Measurements from ENCODE around the gene COL4A4.

The COL4A4 gene

DNA sequence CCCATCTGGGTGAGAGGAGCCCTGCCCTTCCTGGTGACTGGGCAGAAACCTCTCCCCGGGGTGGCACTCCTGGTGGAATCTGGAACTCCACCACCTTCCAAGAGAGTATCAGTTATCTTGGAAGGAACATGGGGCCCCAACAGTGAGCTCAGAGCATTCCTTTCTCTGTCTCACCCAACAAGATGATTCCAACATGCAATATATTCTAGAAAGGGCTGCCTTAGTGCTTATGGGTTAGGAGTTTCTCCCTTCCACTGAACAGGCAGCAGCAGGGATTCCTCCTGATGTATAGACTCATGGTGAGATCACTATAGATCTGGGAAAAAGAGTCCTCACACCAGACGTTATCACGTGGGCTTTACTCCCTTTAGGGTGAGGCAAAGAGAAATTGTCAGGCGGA lies 147.1 kb downstream of the COL4A4 start:
- no peaks in the 10 kb centered on the region for H3K36me3 ChIP-seq (ENCODE audit: control insufficient read depth in 2 of 2, insufficient read depth in 2 of 2, low read length in 2 of 2)
- no peaks in the 10 kb centered on the region for H3K4me1 ChIP-seq (ENCODE audit: control insufficient read depth in 2 of 2, insufficient read depth in 2 of 2, low read length in 2 of 2)
- no peak overlapping the region for H3K27ac ChIP-seq (ENCODE audit: low read depth in 2 of 2, low read length in 2 of 2)
- no peak overlapping the region for H3K9ac ChIP-seq (ENCODE audit: low read depth in 1 of 2, low read length in 2 of 2)
- no peaks in the 10 kb centered on the region for H3K9me3 ChIP-seq (ENCODE audit: control insufficient read depth in 2 of 2, low read length in 2 of 2)
- no peak overlapping the region for H3K4me3 ChIP-seq (ENCODE audit: low read length in 2 of 2)
- H3K27me3 ChIP-seq (ENCODE audit: control insufficient read depth in 2 of 2, insufficient read depth in 2 of 2, low read length in 2 of 2): no peaks in the 10 kb centered on the region

DNA sequence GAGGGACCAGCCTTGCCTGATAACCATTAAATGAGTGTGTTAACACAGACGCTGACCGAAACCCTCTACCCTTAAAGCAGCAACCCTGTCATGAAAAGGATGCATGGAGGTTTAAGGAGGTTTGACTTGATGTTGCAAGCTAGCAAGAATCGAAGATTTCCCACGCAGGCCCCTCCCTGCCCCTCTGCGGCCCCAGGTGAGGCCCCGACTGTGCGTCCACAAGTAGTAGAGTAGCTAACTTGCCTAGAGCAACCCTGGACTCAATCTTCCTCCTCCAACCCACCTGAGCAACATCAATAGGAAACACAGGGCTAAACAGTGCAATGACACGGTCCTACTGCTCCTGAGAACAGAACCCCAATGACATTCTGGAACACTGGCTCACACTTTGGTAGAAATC lies 150.1 kb downstream of the COL4A4 start:
- Histone ChIP-seq H3K27me3 (ENCODE audit: control insufficient read depth in 2 of 2, insufficient read depth in 2 of 2, low read length in 2 of 2) (no peaks in the 10 kb centered on the region), H3K4me1 (ENCODE audit: control insufficient read depth in 2 of 2, insufficient read depth in 2 of 2, low read length in 2 of 2) (no peaks in the 10 kb centered on the region), H3K36me3 (ENCODE audit: control insufficient read depth in 2 of 2, insufficient read depth in 2 of 2, low read length in 2 of 2) (no peaks in the 10 kb centered on the region), H3K27ac (ENCODE audit: low read depth in 2 of 2, low read length in 2 of 2) (no peak overlapping the region), H3K9me3 (ENCODE audit: control insufficient read depth in 2 of 2, low read length in 2 of 2) (no peaks in the 10 kb centered on the region), H3K9ac (ENCODE audit: low read depth in 1 of 2, low read length in 2 of 2) (no peak overlapping the region), H3K4me3 (ENCODE audit: low read length in 2 of 2) (no peak overlapping the region)

DNA sequence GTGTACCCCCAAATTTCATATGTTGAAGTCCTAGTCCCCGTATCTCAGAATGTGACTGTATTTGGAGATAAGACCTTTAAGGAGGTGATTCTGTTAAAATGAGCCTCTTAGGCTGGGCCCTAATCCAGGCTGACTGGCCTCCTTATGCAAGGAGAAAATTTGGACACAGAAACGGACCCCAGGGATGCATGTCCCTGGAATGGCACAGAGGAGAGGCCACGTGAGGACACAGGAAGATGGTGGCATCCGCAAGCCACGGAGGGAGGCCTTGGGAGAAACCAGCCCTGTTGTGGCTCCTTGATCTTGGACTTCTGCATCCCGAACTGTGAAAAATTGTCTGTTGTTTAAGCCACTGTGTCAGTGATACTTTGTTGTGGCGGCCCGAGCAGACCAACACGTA lies 150.7 kb downstream of the COL4A4 start:
- Histone ChIP-seq H3K4me1 (ENCODE audit: control insufficient read depth in 2 of 2, insufficient read depth in 2 of 2, low read length in 2 of 2) (no peaks in the 10 kb centered on the region), H3K9me3 (ENCODE audit: control insufficient read depth in 2 of 2, low read length in 2 of 2) (no peaks in the 10 kb centered on the region), H3K27ac (ENCODE audit: low read depth in 2 of 2, low read length in 2 of 2) (no peak overlapping the region), H3K4me3 (ENCODE audit: low read length in 2 of 2) (no peak overlapping the region), H3K27me3 (ENCODE audit: control insufficient read depth in 2 of 2, insufficient read depth in 2 of 2, low read length in 2 of 2) (no peaks in the 10 kb centered on the region), H3K9ac (ENCODE audit: low read depth in 1 of 2, low read length in 2 of 2) (no peak overlapping the region), H3K36me3 (ENCODE audit: control insufficient read depth in 2 of 2, insufficient read depth in 2 of 2, low read length in 2 of 2) (no peaks in the 10 kb centered on the region)

DNA sequence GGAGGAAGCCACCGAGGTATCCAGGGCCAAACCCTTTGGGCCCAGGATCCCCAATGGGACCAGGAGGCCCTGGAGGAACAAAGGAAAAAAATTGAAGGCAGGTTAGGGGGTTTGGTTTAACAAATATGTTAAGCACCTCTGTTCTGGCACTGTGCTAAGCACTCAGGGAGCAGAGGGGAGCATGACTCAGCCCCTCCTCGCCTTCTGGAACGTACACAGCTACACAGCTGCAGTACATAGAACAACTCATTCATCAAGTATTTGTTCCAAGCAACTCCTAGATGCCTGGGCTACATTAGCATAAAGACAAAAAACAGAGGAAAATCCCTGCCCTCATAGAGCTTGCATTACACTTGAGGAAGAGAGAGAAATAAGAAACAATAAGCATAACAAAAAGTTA lies 153.6 kb downstream of the COL4A4 start:
- no peak overlapping the region for H3K9ac ChIP-seq (ENCODE audit: low read depth in 1 of 2, low read length in 2 of 2)
- no peaks in the 10 kb centered on the region for H3K27me3 ChIP-seq (ENCODE audit: control insufficient read depth in 2 of 2, insufficient read depth in 2 of 2, low read length in 2 of 2)
- H3K4me3 ChIP-seq (ENCODE audit: low read length in 2 of 2): no peak overlapping the region
- H3K4me1 ChIP-seq (ENCODE audit: control insufficient read depth in 2 of 2, insufficient read depth in 2 of 2, low read length in 2 of 2): no peaks in the 10 kb centered on the region
- H3K27ac ChIP-seq (ENCODE audit: low read depth in 2 of 2, low read length in 2 of 2): no peak overlapping the region
- H3K9me3 ChIP-seq (ENCODE audit: control insufficient read depth in 2 of 2, low read length in 2 of 2): no peaks in the 10 kb centered on the region
- H3K36me3 ChIP-seq (ENCODE audit: control insufficient read depth in 2 of 2, insufficient read depth in 2 of 2, low read length in 2 of 2): no peaks in the 10 kb centered on the region

DNA sequence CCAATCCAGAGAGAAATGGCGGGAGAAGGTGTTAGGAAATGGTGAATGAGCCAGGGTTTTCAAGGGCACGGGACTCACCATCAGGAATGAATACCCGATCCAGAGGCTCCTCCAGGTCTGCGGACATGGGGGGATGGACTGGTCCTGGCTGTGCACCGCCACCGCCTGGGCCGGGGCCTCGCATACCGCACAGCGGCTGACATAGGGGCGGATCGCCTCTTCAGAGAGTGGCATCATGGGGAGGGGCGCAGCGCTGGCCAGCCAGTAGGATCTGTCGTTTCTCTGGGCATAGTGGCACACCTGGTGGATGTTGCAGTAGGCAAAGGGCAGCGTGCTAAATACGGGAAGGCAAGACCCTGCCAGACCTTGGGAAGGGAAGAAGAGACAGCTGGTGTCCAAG lies 156.1 kb downstream of the COL4A4 start:
- no peaks in the 10 kb centered on the region for H3K9me3 ChIP-seq (ENCODE audit: control insufficient read depth in 2 of 2, low read length in 2 of 2)
- no peak overlapping the region for H3K27ac ChIP-seq (ENCODE audit: low read depth in 2 of 2, low read length in 2 of 2)
- H3K4me3 ChIP-seq (ENCODE audit: low read length in 2 of 2): no peak overlapping the region
- no peaks in the 10 kb centered on the region for H3K27me3 ChIP-seq (ENCODE audit: control insufficient read depth in 2 of 2, insufficient read depth in 2 of 2, low read length in 2 of 2)
- no peaks in the 10 kb centered on the region for H3K4me1 ChIP-seq (ENCODE audit: control insufficient read depth in 2 of 2, insufficient read depth in 2 of 2, low read length in 2 of 2)
- H3K36me3 ChIP-seq (ENCODE audit: control insufficient read depth in 2 of 2, insufficient read depth in 2 of 2, low read length in 2 of 2): no peaks in the 10 kb centered on the region
- H3K9ac ChIP-seq (ENCODE audit: low read depth in 1 of 2, low read length in 2 of 2): no peak overlapping the region

DNA sequence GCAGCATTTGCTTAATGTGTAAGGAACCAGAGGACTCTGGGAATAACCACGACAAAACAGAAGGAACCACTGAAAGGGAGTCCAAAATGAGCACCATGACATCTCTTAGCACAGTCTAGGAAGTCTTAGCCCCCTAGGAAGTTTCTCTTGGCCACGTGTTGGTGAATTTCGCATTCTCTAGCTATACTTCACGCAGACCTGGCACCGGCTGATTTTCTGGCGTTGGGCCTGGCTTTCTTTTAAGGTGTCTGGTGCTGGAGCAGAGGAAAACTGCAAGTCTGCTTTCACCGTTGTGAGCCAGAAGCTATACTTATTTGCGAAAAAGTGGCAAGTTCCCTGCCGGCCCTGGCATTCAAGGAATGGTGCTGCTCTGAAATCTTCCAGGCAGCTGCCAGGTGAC lies 156.9 kb downstream of the COL4A4 start:
- Histone ChIP-seq H3K4me1 (ENCODE audit: control insufficient read depth in 2 of 2, insufficient read depth in 2 of 2, low read length in 2 of 2) (no peaks in the 10 kb centered on the region), H3K9ac (ENCODE audit: low read depth in 1 of 2, low read length in 2 of 2) (no peak overlapping the region), H3K27ac (ENCODE audit: low read depth in 2 of 2, low read length in 2 of 2) (no peak overlapping the region), H3K9me3 (ENCODE audit: control insufficient read depth in 2 of 2, low read length in 2 of 2) (no peaks in the 10 kb centered on the region), H3K36me3 (ENCODE audit: control insufficient read depth in 2 of 2, insufficient read depth in 2 of 2, low read length in 2 of 2) (no peaks in the 10 kb centered on the region), H3K4me3 (ENCODE audit: low read length in 2 of 2) (no peak overlapping the region), H3K27me3 (ENCODE audit: control insufficient read depth in 2 of 2, insufficient read depth in 2 of 2, low read length in 2 of 2) (no peaks in the 10 kb centered on the region)

DNA sequence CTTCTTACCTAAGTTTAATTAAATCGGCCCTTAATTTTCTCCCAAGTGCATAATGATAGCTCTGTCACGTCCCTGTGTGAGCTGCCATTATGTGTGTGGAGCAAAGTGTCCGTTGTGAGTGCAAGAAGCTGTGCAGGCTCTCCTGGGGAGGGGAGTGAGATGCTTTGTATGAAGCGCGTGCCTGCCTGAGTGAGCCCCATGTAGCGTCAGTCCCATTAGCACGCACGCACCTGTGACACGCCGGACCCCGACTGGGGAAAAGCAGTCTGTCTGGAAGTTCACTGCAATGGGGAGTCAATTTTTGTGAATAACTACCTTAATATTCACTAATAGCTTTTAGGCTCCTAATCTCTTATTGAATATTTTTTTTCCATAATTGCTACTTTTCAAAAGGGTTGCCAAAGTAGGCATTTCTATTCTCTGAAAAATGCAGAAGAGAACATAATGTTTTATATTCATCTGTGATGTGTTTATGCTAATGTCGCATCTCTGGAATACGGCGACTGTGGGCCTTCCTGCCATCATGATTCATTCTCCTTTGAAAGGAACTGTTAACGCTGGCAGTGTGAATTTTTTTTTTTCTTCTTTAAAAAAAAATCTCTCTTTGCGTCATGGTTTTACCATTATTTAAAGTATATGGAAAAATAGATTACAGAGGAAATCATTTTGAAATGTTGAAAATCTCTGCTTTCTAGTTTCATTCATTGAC lies 157.7 kb downstream of the COL4A4 start:
- no peaks in the 10 kb centered on the region for H3K27me3 ChIP-seq (ENCODE audit: control insufficient read depth in 2 of 2, insufficient read depth in 2 of 2, low read length in 2 of 2)
- H3K9ac ChIP-seq (ENCODE audit: low read depth in 1 of 2, low read length in 2 of 2): no peak overlapping the region
- H3K36me3 ChIP-seq (ENCODE audit: control insufficient read depth in 2 of 2, insufficient read depth in 2 of 2, low read length in 2 of 2): no peaks in the 10 kb centered on the region
- no peak overlapping the region for H3K27ac ChIP-seq (ENCODE audit: low read depth in 2 of 2, low read length in 2 of 2)
- H3K9me3 ChIP-seq (ENCODE audit: control insufficient read depth in 2 of 2, low read length in 2 of 2): no peaks in the 10 kb centered on the region
- no peaks in the 10 kb centered on the region for H3K4me1 ChIP-seq (ENCODE audit: control insufficient read depth in 2 of 2, insufficient read depth in 2 of 2, low read length in 2 of 2)
- H3K4me3 ChIP-seq (ENCODE audit: low read length in 2 of 2): no peak overlapping the region

DNA sequence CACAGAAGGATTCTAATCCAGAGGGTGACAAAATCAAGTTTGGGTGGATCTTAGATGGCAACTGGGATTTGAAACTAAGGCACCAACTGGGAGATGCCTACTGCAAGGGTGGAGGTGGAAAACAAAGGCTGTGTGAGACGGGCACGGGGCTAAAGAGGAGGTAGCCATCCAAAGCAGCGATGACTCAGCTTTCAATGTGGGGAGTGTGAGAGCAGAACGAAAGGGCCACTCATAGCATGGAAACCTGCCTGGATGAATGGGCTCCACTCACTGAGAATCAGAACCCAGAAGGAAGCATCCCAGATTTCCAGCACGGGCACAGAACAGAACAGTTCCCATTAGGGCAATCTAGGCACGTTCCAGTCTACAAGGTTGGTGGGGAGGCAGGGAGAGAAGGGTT lies 159.5 kb downstream of the COL4A4 start:
- Histone ChIP-seq H3K27me3 (ENCODE audit: control insufficient read depth in 2 of 2, insufficient read depth in 2 of 2, low read length in 2 of 2) (no peaks in the 10 kb centered on the region), H3K4me3 (ENCODE audit: low read length in 2 of 2) (no peak overlapping the region), H3K36me3 (ENCODE audit: control insufficient read depth in 2 of 2, insufficient read depth in 2 of 2, low read length in 2 of 2) (no peaks in the 10 kb centered on the region), H3K4me1 (ENCODE audit: control insufficient read depth in 2 of 2, insufficient read depth in 2 of 2, low read length in 2 of 2) (no peaks in the 10 kb centered on the region), H3K9me3 (ENCODE audit: control insufficient read depth in 2 of 2, low read length in 2 of 2) (no peaks in the 10 kb centered on the region), H3K9ac (ENCODE audit: low read depth in 1 of 2, low read length in 2 of 2) (no peak overlapping the region), H3K27ac (ENCODE audit: low read depth in 2 of 2, low read length in 2 of 2) (no peak overlapping the region)

DNA sequence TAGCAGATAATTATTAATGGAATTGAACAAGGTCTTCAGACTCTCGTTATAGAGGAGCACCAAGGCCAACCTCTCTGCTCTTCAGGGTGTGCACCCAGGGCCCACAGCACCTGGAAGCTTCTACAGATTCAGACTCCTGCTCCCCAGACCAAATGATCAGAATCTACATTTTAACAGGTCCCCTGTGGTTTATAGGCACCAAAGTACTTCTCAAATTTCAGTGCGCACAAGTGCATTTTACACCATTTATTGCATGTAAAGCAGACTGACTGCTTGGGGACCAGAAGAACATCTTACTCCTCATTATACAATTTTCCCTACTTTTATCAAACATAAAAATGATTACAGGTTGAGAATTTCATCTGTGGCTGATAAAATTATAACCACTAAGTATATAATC lies 163.9 kb downstream of the COL4A4 start:
- no peaks in the 10 kb centered on the region for H3K27me3 ChIP-seq (ENCODE audit: control insufficient read depth in 2 of 2, insufficient read depth in 2 of 2, low read length in 2 of 2)
- peaks cover 2 to 9% of the 10 kb centered on the region in 2 donors for H3K36me3 ChIP-seq (ENCODE audit: control insufficient read depth in 2 of 2, insufficient read depth in 2 of 2, low read length in 2 of 2)
- no peak overlapping the region for H3K9ac ChIP-seq (ENCODE audit: low read depth in 1 of 2, low read length in 2 of 2)
- no peaks in the 10 kb centered on the region for H3K9me3 ChIP-seq (ENCODE audit: control insufficient read depth in 2 of 2, low read length in 2 of 2)
- no peak overlapping the region for H3K27ac ChIP-seq (ENCODE audit: low read depth in 2 of 2, low read length in 2 of 2)
- H3K4me3 ChIP-seq (ENCODE audit: low read length in 2 of 2): no peak overlapping the region
- no peaks in the 10 kb centered on the region for H3K4me1 ChIP-seq (ENCODE audit: control insufficient read depth in 2 of 2, insufficient read depth in 2 of 2, low read length in 2 of 2)

DNA sequence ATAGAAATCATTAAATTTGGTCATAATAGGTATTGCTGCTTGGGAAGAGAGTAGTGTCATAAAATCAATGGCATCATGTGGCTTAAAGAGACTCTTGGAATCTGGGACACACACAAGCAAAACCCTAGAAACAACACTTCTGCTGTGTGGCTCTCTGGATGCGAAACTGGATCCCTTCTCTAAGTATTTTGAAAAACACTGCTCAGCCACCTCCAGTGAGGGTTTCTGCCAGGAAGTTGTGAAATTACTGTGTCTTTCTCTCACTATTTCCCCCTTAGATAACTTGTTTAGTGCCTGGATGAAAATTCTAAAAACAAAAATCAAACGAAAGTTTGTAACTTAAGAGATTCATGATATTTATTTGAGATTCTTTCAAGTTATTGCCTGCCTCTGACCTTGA lies 164.3 kb downstream of the COL4A4 start:
- no peaks in the 10 kb centered on the region for H3K27me3 ChIP-seq (ENCODE audit: control insufficient read depth in 2 of 2, insufficient read depth in 2 of 2, low read length in 2 of 2)

DNA sequence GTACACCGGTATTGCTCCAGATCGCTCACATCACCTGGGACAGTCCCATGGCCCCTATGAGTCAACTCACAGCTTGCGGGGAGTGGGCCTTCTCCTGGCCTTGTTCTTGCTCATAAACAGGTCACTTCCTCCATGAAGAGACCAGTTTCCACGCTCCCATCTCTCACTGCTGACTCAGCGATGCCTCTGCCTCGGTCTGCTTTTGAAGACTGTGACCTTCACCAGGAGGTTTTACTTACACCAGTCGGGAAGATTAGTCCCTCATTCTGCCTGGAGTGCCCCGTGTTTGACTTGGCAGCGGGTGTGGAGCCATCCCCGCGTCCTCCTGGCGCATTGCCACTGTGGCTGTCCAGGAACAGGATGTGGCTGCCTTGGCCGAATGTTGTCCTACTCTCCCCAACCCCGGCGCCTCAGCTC lies 168.4 kb downstream of the COL4A4 start:
- no peak overlapping the region for H3K9ac ChIP-seq (ENCODE audit: low read depth in 1 of 2, low read length in 2 of 2)
- H3K27ac ChIP-seq (ENCODE audit: low read depth in 2 of 2, low read length in 2 of 2): no peak overlapping the region
- no peak overlapping the region for H3K4me3 ChIP-seq (ENCODE audit: low read length in 2 of 2)
- no peaks in the 10 kb centered on the region for H3K9me3 ChIP-seq (ENCODE audit: control insufficient read depth in 2 of 2, low read length in 2 of 2)
- no peaks in the 10 kb centered on the region for H3K27me3 ChIP-seq (ENCODE audit: control insufficient read depth in 2 of 2, insufficient read depth in 2 of 2, low read length in 2 of 2)
- no peaks in the 10 kb centered on the region for H3K4me1 ChIP-seq (ENCODE audit: control insufficient read depth in 2 of 2, insufficient read depth in 2 of 2, low read length in 2 of 2)
- H3K36me3 ChIP-seq (ENCODE audit: control insufficient read depth in 2 of 2, insufficient read depth in 2 of 2, low read length in 2 of 2): peaks cover 2 to 19% of the 10 kb centered on the region in 2 donors

More for the DNA sequence above, 164.3 kb downstream of the COL4A4 start:
- Histone ChIP-seq H3K9ac (ENCODE audit: low read depth in 1 of 2, low read length in 2 of 2) (no peak overlapping the region), H3K27ac (ENCODE audit: low read depth in 2 of 2, low read length in 2 of 2) (no peak overlapping the region), H3K4me3 (ENCODE audit: low read length in 2 of 2) (no peak overlapping the region), H3K4me1 (ENCODE audit: control insufficient read depth in 2 of 2, insufficient read depth in 2 of 2, low read length in 2 of 2) (no peaks in the 10 kb centered on the region), H3K36me3 (ENCODE audit: control insufficient read depth in 2 of 2, insufficient read depth in 2 of 2, low read length in 2 of 2) (peaks cover 2 to 9% of the 10 kb centered on the region in 2 donors), H3K9me3 (ENCODE audit: control insufficient read depth in 2 of 2, low read length in 2 of 2) (no peaks in the 10 kb centered on the region)
